CD14-positive monocyte (primary cell): ENCODE results near the gene JMJD1C. TPM values are rescaled to one million over a fixed set of nuclear protein-coding genes. Genes with fewer than 3 reads are reported as not detected.

ENCODE experiments used
- DNase-seq, 3 donors: peaks; one replicate each; pipeline ENCODE4 v3.0.0-alpha.2; 2011 to 2022
- H2AFZ ChIP-seq: 2 replicates; pipeline ENCODE4 v1.6.0; 2012; ENCODE audit warnings: mild to moderate bottlenecking, low read depth, low read length, inconsistent platforms; ENCODE audit not compliant: insufficient read depth, poor library complexity, severe bottlenecking
- H3K27ac ChIP-seq, 2 donors: 1 replicate in 1 of 2; 2 replicates in 1 of 2; pipeline ENCODE4 v1.5.1; 2012 to 2013; ENCODE audit warnings: low read length in 2 of 2, control low read depth in 1 of 2, inconsistent platforms in 1 of 2, low read depth in 1 of 2, mild to moderate bottlenecking in 1 of 2
- H3K27me3 ChIP-seq, 2 donors: one replicate each; pipeline versions ENCODE4 v1.6.0 to v1.6.1; 2011 to 2013; ENCODE audit warnings: low read length in 2 of 2; ENCODE audit not compliant: control insufficient read depth in 2 of 2, insufficient read depth in 2 of 2
- H3K36me3 ChIP-seq, 2 donors: replicated peaks in 1 of 2; 1 replicate in 1 of 2; 2 replicates in 1 of 2; pipeline versions ENCODE4 v1.5.1 to v1.6.1; 2012 to 2013; ENCODE audit warnings: low read length in 2 of 2, control low read depth in 1 of 2, inconsistent platforms in 1 of 2, mild to moderate bottlenecking in 1 of 2; ENCODE audit not compliant: insufficient read depth in 2 of 2, control insufficient read depth in 1 of 2
- H3K4me1 ChIP-seq, 2 donors: 1 replicate in 1 of 2; 2 replicates in 1 of 2; pipeline versions ENCODE4 v1.5.1 to v1.6.1; 2012 to 2013; ENCODE audit warnings: low read length in 2 of 2, control low read depth in 1 of 2, inconsistent platforms in 1 of 2, mild to moderate bottlenecking in 1 of 2, moderate library complexity in 1 of 2; ENCODE audit not compliant: insufficient read depth in 2 of 2, control insufficient read depth in 1 of 2
- H3K4me2 ChIP-seq: replicated peaks from 2 replicates; pipeline ENCODE3; 2012; ENCODE audit warnings: low read length, moderate library complexity, mild to moderate bottlenecking; ENCODE audit not compliant: poor library complexity, severe bottlenecking; ENCODE audit errors: extremely low read depth
- H3K4me3 ChIP-seq, 3 experiments: fragments of 200-600 bp in 1 of 3; sonication (generic) in 1 of 3; replicated peaks in 1 of 3; 1 replicate in 2 of 3; 2 replicates in 1 of 3; pipeline ENCODE4 v1.5.1; 2011 to 2013; ENCODE audit warnings: low read length in 3 of 3, mild to moderate bottlenecking in 3 of 3, control low read depth in 2 of 3, low read depth in 2 of 3, inconsistent platforms in 1 of 3, moderate library complexity in 1 of 3
- H3K79me2 ChIP-seq: 2 replicates; pipeline ENCODE4 v1.6.0; 2012; ENCODE audit warnings: mild to moderate bottlenecking, control low read depth, inconsistent platforms, low read length, moderate library complexity; ENCODE audit not compliant: insufficient read depth
- H3K9ac ChIP-seq: 2 replicates; pipeline ENCODE4 v1.6.0; 2017; ENCODE audit warnings: low read length, mild to moderate bottlenecking; ENCODE audit not compliant: insufficient read depth, poor library complexity, severe bottlenecking
- H3K9me3 ChIP-seq, 2 donors: replicated peaks in 1 of 2; 1 replicate in 1 of 2; 2 replicates in 1 of 2; pipeline versions ENCODE4 v1.5.1 to v1.6.1; 2012 to 2013; ENCODE audit warnings: low read length in 2 of 2, control low read depth in 1 of 2; ENCODE audit not compliant: control insufficient read depth in 1 of 2, insufficient read depth in 1 of 2
- H4K20me1 ChIP-seq: 2 replicates; pipeline ENCODE4 v1.6.0; 2012; ENCODE audit warnings: mild to moderate bottlenecking, low read length, control low read depth, moderate library complexity; ENCODE audit not compliant: insufficient read depth
- H3K27ac Mint-ChIP-seq, 7 donors: one replicate each; pipeline ENCODE4 v1.8.0; 2020; ENCODE audit warnings: mild to moderate bottlenecking in 7 of 7, mixed read lengths in 7 of 7, moderate library complexity in 6 of 7, inconsistent platforms in 2 of 7
- H3K27me3 Mint-ChIP-seq, 3 donors: one replicate each; pipeline ENCODE4 v1.8.0; 2021 to 2022; ENCODE audit warnings: low read depth in 3 of 3, mild to moderate bottlenecking in 3 of 3, mixed read lengths in 3 of 3, moderate library complexity in 3 of 3, inconsistent platforms in 1 of 3
- H3K36me3 Mint-ChIP-seq, 2 donors: one replicate each; pipeline ENCODE4 v1.8.0; 2020; ENCODE audit warnings: mixed read lengths in 2 of 2, inconsistent platforms in 1 of 2, mild to moderate bottlenecking in 1 of 2
- H3K4me1 Mint-ChIP-seq: one replicate; pipeline ENCODE4 v1.8.0; 2020; ENCODE audit warnings: mild to moderate bottlenecking, mixed read lengths
- H3K4me3 Mint-ChIP-seq, 2 donors: one replicate each; pipeline ENCODE4 v1.8.0; 2020; ENCODE audit warnings: mild to moderate bottlenecking in 2 of 2, mixed read lengths in 2 of 2, moderate library complexity in 1 of 2
- H3K9me3 Mint-ChIP-seq, 7 donors: one replicate each; pipeline ENCODE4 v1.8.0; 2020 to 2022; ENCODE audit warnings: mixed read lengths in 7 of 7, mild to moderate bottlenecking in 6 of 7, moderate library complexity in 6 of 7, inconsistent platforms in 2 of 7
- WGBS: methylation state at CpG from one replicate; pipeline ENCODE4 v1.1.5; 2013; ENCODE audit warnings: missing lambda C conversion rate; ENCODE audit not compliant: insufficient coverage; 5-methylcytosine and 5-hydroxymethylcytosine counted together
- intact Hi-C, 2 donors: fragments of 100-400 bp; cut with micrococcal nuclease; formaldehyde crosslinking; loops; one replicate each; pipeline versions ENCODE4 v1.15.0 to v1.15.1; 2023
- polyA plus RNA-seq, 3 donors: library from polyadenylated mRNA; depleted of rRNA in 1 of 3; unstranded in 2 of 3; stranded (reverse) in 1 of 3; fragments of 300-500 nt in 2 of 3; fragments of >200 nt in 1 of 3; fragmentation: Illumina TruSeq in 2 of 3; gene quantifications; 1 replicate in 2 of 3; 2 replicates in 1 of 3; pipeline ENCODE4 v1.2.3, GENCODE V29; 2012 to 2021
- TF ChIP-seq, protein P1 (sequence below): fragments of 200-600 bp; IDR thresholded peaks from one replicate; pipeline ENCODE4 v1.8.0; 2022; ENCODE audit warnings: antibody characterized with exemption, mild to moderate bottlenecking

Gene JMJD1C
- polyA plus RNA-seq, 3 donors: 27.8 to 84.8 (median 46.5) TPM

DNA sequence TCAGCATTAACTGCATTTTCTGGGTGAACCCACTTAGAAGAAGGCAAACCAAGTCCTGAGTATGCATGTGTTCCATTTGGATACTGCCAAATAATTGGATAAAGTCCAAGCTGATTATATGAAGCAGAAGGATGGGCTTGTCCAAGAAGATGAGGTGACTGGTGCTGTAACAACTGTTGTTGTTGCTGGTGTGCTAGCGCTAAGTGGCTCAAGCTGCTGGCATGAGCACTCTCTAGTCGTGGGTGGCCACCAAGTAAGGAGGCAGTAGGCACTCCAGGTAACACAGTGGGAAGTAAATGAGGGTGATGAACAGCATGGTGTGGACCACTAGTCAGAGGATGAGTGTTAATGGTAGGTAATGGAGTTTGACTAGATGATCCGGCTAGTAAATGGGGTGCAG is 252.3 kb downstream of the JMJD1C start:
- DNase-seq: no peak
- H3K36me3 Mint-ChIP-seq: peaks cover 64 to 65% of the 10 kb centered on the region in 2 donors
- H3K36me3 ChIP-seq: peaks cover 48 to 77% of the 10 kb centered on the region in 2 donors
- peak overlapping the region; percentile 8 to 78 (median 71) for H3K27ac Mint-ChIP-seq
- H2AFZ ChIP-seq: no peak overlapping the region
- peaks cover 43% of the 10 kb centered on the region for H3K4me1 Mint-ChIP-seq
- peaks cover 14 to 35% of the 10 kb centered on the region in 2 donors for H3K4me1 ChIP-seq
- H3K79me2 ChIP-seq: peaks cover 80% of the 10 kb centered on the region
- intact Hi-C loops: no loop called here
- no peak overlapping the region for H3K4me3 Mint-ChIP-seq
- H3K4me2 ChIP-seq: no peak overlapping the region
- no peak overlapping the region for H3K9ac ChIP-seq
- H3K27ac ChIP-seq: peak overlapping the region in 1 of 2 donors; percentile 49
- H4K20me1 ChIP-seq: peaks cover 99% of the 10 kb centered on the region
- H3K27me3 Mint-ChIP-seq: no peaks in the 10 kb centered on the region
- 95% methylated on average over 3 of the region's 3 CpGs for WGBS
- peaks cover 0 to 5% (median 2%) of the 10 kb centered on the region in 7 donors for H3K9me3 Mint-ChIP-seq
- TF ChIP-seq, protein P1, sequence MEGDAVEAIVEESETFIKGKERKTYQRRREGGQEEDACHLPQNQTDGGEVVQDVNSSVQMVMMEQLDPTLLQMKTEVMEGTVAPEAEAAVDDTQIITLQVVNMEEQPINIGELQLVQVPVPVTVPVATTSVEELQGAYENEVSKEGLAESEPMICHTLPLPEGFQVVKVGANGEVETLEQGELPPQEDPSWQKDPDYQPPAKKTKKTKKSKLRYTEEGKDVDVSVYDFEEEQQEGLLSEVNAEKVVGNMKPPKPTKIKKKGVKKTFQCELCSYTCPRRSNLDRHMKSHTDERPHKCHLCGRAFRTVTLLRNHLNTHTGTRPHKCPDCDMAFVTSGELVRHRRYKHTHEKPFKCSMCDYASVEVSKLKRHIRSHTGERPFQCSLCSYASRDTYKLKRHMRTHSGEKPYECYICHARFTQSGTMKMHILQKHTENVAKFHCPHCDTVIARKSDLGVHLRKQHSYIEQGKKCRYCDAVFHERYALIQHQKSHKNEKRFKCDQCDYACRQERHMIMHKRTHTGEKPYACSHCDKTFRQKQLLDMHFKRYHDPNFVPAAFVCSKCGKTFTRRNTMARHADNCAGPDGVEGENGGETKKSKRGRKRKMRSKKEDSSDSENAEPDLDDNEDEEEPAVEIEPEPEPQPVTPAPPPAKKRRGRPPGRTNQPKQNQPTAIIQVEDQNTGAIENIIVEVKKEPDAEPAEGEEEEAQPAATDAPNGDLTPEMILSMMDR: no peak
- no peaks in the 10 kb centered on the region for H3K27me3 ChIP-seq
- no peak overlapping the region for H3K4me3 ChIP-seq
- H3K9me3 ChIP-seq: no peaks in the 10 kb centered on the region

DNA sequence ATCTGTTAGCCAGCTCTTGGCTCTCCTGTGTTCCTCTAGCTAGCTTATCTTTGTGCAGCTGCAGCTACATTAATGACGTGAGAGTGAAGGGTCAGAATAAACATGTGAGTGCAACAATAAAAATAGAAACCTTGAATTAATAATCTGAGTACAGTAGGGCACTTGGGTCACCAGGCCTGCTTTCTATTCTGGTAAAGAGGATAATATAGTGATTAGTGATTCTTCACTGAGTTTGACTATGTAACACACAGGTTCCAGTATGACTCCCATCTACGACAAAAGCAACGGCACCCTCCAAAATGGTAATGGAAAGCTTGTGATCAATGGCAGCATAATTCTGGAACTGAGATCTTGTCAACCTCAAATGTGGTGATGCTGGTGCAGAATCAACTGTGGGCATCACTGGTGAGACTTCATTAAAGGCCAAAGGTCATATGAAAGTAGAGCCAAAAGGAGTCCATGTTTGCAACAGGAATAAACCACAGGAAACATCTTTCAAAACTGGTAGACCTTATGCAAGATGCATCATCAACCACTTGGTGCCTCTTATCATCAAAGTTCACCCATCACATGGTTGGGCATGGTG is 255.1 kb downstream of the JMJD1C start:
- Mint-ChIP-seq H3K4me3 (no peak overlapping the region), H3K27me3 (no peaks in the 10 kb centered on the region), H3K36me3 (peaks cover 73 to 78% of the 10 kb centered on the region in 2 donors), H3K4me1 (peaks cover 56% of the 10 kb centered on the region), H3K27ac (peak overlapping the region in 4 of 7 donors; percentile 15 to 62 (median 36)), H3K9me3 (peaks cover 0 to 5% (median 2%) of the 10 kb centered on the region in 7 donors)
- H3K4me3 ChIP-seq: no peak overlapping the region
- H3K4me1 ChIP-seq: peaks cover 38 to 53% of the 10 kb centered on the region in 2 donors
- peak in 2 of 3 donors; percentile 14 to 31 for DNase-seq
- H3K27ac ChIP-seq: no peak overlapping the region
- H3K9me3 ChIP-seq: no peaks in the 10 kb centered on the region
- H2AFZ ChIP-seq: no peak overlapping the region
- H3K36me3 ChIP-seq: peaks cover 59 to 92% of the 10 kb centered on the region in 2 donors
- intact Hi-C loops: no loop called here
- no peaks in the 10 kb centered on the region for H3K27me3 ChIP-seq
- peaks cover 99% of the 10 kb centered on the region for H4K20me1 ChIP-seq
- WGBS: 80% methylated on average over 1 of the region's 3 CpGs
- no peak overlapping the region for H3K4me2 ChIP-seq
- H3K9ac ChIP-seq: no peak overlapping the region
- peaks cover 61% of the 10 kb centered on the region for H3K79me2 ChIP-seq
- TF ChIP-seq, protein P1: no peak
